SKM-1 treated with dmso at 0.1 percent for 144 hours (cell line): Measurements from ENCODE around the gene RRAGA.
"Not testable (repeated sequence)": the region's sequence is repeated elsewhere in the genome, so short reads cannot be mapped to it uniquely, and the experiment has no call there.

Experiments
- DNase-seq: peaks from one replicate; lab custom pipeline; 2025; ENCODE audit not compliant: unreplicated experiment; lab: John Stamatoyannopoulos, UW

The RRAGA gene, protein sequence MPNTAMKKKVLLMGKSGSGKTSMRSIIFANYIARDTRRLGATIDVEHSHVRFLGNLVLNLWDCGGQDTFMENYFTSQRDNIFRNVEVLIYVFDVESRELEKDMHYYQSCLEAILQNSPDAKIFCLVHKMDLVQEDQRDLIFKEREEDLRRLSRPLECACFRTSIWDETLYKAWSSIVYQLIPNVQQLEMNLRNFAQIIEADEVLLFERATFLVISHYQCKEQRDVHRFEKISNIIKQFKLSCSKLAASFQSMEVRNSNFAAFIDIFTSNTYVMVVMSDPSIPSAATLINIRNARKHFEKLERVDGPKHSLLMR

DNA sequence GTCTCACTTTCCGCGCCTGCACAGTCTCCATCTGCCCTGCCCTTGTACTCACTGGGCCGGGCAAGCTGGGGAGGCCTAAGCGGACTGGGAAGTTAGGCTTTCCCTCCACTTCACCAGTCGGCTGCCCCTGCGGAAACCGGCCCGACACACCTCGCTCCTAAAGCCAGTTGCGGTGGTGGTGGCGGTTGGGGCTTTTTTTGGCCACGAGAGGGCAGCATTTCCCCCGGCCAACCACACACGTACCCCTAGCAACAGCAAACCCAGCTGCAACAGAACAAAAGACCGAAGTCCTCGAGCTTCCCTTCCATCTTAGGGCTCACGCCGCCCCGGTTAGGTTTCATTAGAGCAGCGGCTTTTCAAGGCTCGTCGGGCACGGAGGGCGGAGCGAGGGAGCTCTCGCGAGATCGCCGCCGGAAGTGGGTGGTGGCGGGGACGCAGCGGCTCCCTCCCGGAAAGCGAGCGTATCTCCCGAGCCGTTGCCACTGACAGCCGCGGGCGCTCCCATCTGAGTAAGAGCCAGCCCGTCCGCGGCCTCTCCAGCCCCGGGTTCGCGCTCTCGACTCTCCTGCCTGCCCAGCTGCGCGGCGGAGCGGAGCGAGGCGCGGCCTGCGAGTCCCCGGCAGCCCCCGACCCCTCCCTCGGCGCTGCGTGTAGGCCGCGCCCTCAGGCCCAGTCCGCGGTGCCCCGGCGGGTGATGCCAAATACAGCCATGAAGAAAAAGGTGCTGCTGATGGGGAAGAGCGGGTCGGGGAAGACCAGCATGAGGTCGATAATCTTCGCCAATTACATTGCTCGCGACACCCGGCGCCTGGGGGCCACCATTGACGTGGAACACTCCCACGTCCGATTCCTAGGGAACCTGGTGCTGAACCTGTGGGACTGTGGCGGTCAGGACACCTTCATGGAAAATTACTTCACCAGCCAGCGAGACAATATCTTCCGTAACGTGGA lies at the start of gene RRAGA:
RRAGA (plus strand) TSS at position 462 of the 951 bp plus-strand sequence; CDS start at position 695, 233 bp downstream.
- DNase-seq: peak; percentile 89

DNA sequence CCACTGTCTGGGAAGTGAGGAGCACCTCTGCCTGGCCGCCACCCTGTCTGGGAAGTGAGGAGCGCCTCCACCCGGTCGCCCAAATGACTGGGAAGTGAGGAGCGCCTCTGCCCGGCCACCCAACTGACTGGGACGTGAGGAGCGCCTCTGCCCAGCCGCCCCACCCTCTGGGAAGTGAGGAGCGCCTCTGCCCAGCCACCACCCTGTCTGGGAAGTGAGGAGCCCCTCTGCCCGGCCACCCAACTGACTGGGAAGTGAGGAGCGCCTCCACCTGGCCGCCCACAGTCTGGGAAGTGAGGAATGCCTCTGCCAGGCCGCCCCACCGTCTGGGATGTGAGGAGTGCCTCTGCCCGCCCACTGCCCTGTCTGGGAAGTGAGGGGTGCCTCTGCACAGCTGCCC lies 49.1 kb upstream of the RRAGA start:
- DNase-seq: no peak

DNA sequence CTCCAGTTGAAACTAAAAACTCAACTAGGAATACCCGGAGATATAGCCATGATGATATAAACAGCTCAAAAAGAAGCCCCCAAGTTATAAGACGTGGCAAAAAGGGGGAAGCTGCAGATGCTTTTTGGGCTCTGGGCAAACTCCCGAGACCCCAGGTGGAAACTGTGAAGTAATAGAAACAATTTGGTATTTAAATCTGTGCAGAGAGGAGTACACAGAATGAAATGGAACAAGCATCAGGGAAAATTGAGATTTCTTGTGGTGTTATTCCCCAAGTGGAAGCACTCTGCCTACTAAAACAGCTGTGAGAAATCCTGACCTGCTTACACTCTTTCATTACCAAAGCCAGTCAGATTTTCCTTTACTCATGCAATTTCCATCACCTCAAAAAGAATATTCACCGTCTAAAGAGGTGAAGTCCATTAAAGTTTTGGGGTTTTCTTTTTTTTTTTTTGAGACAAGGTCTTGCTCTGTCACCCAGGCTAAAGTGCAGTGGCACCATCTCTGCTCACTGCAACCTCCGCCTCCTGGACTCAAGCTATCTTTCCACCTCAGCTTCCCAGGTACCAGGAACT lies 39.7 kb upstream of the RRAGA start:
- DNase-seq: no peak

DNA sequence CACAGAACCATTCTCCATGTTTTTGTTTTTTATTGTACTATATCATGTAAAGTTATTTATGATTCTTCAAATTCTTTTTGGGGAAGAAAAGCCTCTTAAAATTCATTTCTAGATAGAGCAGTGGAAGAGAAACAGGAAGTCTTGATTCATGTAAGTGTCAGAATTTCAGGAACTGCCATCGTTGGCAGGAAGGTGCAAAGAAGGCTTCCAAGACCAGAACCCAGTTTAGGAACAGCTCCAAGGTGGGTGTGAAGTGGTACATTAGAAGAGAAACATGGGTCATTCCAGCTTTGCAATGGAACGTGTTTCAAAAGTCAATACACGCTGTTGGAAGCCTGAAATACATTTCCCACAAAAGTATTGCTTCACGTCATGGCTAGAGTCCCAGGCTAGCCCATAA lies 31.0 kb upstream of the RRAGA start:
- DNase-seq: peak; percentile 12

DNA sequence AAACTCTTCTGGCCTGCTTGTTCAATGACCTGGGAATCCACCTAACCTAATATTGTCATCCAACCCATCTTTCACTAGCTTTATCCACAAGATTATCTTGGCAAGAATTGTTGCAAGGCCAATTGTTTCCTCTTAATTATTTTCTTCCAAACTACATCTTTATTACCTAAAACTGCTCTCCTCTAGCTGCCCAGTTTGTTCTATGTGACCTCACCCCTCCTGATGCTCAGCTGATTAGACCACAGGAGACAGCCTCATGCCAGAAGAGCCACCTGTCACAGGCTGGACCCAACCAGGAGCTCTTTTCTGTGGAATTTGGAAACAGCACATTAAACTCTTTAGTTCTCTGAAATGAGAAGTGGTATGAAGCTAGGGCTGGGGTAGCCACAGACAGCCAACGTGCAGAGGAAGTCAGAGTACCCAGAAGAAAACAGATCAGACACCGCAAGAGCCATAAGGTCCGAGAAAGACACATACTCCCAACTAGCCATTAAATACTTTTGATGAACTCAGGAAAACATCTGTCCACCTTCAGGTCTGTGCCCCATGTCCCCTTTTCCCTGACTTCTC lies 28.3 kb upstream of the RRAGA start:
- DNase-seq: no peak

DNA sequence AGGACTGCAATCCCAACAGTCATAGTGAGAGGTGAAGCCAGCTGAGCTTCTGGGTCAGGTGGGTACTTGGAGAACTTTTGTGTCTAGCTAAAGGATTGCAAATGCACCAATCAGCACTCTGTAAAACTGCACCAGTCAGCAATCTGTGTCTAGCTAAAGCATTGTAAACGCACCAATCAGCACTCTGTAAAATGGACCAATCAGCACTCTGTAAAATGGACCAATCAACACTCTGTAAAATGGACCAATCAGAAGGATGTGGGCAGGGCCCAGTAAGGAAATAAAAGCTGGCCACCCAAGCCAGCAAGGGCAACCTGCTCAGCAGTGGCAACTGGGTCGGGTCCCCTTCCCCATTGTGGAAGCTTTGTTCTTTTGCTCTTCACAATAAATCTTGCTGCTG lies 27.6 kb upstream of the RRAGA start:
- DNase-seq: not testable (repeated sequence)

DNA sequence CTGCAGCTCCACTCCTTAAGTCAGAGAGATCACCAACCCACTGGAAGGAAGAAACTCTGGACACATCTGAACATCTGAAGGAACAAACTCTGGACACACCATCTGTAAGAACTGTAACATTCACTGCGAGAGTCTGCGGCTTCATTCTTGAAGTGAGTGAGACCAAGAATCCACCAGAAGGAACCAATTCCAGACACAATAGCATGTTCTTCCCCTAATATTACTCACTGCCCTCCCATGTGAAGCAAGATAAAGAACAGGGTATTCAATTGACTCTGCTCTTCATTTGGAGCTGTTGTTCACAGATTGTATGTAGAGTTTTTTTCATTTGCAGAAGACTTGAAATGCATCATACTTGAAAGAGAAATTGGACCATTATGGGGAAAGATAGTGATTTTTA lies 27.0 kb upstream of the RRAGA start:
- DNase-seq: no peak

DNA sequence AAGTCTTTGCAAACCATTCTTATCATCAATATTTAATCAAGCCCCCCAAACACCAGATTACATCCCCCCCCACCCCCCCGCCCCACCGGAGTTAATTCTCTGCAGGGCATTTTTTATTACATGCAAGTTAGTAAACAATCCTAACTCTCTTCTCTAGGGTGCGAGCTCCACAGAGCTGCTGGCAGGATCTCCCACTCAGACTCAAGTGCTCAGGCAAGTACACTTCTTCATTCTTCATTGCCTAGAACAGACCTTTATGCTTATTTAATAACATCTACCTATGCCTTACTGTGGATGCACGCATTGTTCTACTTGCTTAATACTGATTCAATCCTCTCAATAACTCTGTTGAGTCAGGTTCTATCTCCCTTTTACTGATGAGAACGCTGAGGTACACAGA lies 26.1 kb upstream of the RRAGA start:
- no peak for DNase-seq

DNA sequence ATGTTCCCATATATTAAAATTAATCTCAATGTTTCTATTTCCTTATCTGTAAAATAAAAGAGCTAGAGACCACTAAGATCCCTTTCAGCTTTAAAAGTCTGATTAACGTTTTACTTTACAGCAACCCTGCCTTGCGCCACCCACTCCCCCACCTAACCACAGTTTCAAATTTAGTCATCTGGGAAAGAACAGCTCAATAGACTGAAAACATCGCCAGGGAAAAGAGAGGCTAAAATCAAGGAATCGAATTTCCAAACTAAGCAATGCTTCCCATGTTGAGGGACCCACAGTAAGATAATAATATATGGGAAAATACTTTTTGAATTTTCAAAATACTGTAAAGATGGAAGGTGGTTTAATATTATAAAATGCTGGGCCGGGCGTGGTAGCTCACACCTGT lies 22.9 kb upstream of the RRAGA start:
- no peak for DNase-seq

DNA sequence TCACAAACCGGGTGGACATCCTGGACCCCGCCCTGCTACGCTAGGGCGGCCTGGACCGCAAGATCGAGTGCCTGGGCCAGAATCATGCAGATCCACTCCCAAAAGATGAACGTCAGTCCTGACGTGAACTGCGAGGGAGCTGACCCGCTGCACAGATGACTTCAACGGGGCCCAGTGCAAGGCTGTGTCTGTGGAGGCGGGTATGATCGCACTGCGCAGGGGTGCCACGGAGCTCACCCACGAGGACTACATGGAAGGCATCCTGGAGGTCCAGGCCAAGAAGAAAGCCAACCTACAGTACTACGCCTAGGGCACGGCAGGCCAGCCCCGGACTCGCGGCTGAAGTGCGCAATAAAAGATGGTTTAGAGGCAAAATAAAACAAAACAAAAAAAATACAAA lies 21.4 kb upstream of the RRAGA start:
- no peak for DNase-seq

DNA sequence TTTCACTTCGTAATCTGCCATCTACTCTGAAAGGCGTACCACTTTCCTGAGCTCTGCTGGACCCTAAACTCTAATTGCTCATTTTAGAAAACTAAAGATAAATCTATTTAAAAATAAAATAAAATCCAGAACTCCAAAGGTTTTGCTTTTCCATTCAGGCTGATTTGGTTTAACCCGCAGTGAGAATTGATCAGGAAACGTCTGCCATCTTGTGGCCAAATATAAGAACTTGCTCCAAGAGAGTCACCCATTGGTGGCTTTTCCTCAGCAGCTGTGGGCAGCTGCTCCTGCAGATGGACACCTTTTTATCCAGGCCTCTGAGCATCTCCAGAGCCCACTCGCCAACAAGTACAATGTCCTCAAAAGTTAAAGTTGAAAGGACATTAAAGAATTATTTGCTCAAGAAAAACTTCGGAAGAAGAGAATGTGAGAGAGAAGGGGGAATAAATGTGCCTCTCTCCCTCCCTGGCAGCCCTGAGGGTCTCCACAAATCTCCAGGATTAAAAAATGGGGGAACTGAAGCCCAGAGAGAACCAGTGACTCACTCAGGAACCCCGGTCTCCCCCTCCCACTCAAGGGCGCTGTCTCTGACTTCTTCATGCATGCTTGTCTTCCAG lies 20.3 kb upstream of the RRAGA start:
- DNase-seq: peak; percentile 45

DNA sequence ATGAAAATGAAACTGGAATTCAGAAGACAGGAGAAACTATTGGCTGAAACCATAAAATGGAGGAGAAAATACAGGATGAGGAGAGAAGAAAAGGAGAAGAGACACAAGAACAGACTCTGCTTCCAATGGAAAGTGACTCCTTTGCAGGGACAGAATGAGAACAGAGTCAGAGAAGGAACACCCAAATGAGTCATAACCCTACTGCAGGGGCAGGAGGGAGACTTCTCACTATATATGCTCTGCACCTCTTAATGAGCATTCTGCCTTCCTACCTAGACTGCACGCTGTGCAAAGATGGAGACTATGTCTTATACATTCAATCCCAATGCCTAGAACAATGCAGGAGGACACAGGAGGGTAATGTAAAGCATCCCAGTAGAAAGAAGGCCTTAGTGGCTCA lies 18.3 kb upstream of the RRAGA start:
- DNase-seq: no peak

DNA sequence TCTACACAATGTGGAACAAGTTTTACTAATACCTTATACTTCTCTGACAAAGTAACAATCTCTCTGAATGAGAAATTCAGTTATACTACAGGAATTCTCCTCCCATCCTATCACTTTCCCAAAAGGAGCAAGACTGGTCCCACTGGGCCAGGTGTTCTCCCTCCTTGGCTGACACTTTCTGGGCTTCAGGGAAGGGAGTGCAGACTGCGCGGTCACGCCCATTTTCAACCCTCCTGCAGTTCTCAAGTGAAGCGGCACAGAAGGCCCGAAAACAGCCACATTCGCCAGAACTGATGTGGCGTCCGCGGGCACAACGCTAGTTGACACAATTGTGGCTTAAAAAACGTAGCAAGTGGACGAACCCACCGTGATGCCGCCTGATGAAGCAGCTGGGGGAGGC lies 16.8 kb upstream of the RRAGA start:
- no peak for DNase-seq

DNA sequence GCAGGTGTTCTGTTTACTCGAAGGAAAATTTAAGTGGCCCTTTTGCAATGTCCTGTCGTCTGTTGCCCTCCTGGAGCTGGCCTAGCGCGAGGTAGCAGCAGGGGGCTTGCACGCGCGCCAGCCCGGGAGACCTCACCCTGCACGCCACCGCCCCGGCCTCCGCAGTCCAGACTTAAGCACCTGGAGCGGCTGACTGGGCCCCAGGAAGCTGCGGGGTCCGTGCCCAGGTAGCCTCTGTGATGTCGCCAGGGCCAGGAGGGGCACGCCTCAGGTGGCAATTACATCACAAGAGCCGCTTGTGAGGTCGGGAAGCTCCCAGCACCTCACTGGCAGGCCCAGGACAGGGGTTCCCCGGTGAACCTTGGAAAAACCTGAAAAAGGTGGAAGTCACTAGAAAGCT lies 16.2 kb upstream of the RRAGA start, which contains the start of gene SAXO1:
SAXO1 (minus strand) TSS at position 195 of the 400 bp plus-strand sequence. CDS start 301 bp downstream, outside the sequence.
- DNase-seq: no peak

DNA sequence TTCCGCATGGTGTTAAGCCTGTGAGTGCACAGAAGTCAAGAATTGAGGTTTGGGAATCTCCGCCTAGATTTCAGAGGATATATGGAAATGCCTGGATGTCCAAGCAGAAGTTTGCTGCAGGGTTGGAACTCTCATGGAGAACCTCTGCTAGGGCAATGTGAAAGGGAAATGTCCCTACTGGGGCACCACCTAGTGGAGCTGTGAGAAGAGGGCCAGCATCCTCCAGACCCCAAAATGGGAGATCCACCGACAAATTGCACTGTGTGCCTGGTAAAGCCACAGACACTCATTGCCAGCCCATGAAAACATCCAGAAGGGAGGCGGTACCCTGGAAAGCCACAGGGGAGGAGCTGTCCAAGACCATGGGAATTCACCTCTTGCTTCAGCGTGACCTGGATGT lies 12.6 kb upstream of the RRAGA start:
- no peak for DNase-seq

DNA sequence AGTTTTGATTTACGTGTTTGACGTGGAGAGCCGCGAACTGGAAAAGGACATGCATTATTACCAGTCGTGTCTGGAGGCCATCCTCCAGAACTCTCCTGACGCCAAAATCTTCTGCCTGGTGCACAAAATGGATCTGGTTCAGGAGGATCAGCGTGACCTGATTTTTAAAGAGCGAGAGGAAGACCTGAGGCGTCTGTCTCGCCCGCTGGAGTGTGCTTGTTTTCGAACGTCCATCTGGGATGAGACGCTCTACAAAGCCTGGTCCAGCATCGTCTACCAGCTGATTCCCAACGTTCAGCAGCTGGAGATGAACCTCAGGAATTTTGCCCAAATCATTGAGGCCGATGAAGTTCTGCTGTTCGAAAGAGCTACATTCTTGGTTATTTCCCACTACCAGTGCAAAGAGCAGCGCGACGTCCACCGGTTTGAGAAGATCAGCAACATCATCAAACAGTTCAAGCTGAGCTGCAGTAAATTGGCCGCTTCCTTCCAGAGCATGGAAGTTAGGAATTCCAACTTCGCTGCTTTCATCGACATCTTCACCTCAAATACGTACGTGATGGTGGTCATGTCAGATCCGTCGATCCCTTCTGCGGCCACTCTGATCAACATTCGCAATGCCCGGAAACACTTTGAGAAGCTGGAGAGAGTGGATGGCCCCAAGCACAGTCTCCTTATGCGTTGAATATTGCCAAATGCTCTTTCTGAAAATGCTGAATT lies 850 bp downstream of the RRAGA start:
- DNase-seq: no peak

DNA sequence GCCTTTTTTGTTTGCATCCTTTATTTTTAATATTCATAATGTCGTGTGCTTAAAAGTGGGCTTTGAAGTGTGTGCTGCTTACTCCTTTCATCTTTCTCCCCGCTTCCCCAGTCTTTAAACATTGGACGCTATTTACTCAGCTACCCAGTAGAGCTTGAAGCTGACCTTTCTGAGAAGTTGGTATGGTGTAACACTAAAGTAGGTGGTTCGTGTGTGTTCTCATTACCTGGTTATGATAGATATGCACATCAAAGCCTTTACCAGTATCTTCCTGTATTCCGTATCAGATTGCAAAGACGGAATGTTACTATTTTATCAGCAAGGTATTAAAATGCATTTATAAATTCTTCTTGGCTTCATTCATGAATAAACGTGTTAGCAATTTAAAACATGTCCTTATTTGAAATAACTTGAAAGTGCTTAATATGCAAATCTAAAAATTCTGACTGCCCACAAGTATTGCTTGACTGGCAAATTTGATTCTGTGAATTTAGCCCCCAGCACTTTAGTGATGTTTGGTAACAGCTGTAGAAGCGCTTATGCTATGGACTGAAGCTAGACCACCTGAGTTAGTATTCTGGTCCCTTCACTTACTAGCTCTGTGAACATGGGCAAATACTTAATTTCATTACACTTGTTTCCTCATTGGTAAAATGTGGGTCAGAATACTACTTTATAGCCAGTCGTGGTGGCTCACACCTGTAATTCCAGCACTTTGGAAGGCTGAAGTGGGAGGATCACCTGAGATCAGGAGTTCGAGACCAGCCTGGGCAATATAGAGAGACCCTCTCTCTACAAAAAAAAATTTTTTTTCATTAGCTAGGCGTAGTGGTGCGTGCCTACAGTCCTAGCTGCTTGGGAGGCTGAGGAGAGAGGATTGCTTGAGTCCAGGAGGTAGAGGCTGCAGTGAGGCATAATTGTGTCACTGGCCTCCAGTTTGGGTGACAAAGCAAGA lies 1.7 kb downstream of the RRAGA start:
- no peak for DNase-seq

DNA sequence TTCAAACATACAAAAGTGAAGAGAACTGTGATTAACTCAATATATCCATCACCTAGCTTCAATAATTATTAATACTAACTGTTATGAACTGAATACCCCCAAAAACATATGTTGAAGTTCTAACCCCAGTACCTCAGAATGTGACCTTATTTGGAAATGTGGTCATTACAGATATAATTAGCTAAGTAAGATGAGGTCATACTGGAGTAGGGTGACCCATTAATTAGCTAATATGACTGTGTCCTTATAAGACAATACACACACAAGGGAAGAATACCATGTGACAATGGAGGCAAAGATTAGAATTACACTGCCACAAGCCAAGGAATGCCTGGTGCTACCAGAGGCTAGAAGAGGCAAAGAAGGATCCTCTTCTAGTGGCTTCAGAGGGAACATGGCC lies 7.8 kb downstream of the RRAGA start:
- DNase-seq: no peak

DNA sequence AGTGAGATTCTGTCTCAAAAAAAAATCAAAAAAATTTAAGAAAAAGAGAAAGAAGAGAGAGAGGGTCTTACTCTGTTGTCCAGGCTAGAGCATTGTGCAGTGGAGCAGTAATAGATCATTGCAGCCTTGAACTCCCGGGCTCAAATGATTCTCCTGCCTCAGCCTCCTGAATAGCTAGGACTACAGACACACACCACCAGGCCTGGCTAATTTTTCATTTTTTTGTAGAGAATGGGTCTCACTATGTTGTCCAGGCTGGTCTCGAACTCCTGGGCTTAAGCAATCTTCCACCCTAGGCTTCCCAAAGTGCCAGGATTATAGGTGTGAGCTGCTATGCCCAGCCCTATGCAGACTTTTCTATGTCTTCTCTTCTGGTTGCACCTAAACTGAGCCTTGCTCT lies 25.0 kb downstream of the RRAGA start:
- no peak for DNase-seq
